WTC11 (cell line): ENCODE results near the gene CEMIP.

ENCODE experiments used
- ATF3 ChIP-seq: sonication (generic); formaldehyde crosslinking; conservative IDR thresholded peaks from 2 replicates; pipeline ENCODE4 v1.8.1; 2022; ENCODE audit warnings: mild to moderate bottlenecking, missing genetic modification reagents
- CTCF ChIP-seq: fragments of 200-600 bp; IDR thresholded peaks from 2 replicates; pipeline ENCODE4 v1.8.0; 2022; ENCODE audit warnings: antibody characterized with exemption
- ELF4 ChIP-seq: sonication (generic); formaldehyde crosslinking; IDR thresholded peaks from 2 replicates; pipeline ENCODE4 v1.8.1; 2022; ENCODE audit warnings: low read depth, mild to moderate bottlenecking, moderate library complexity, missing genetic modification reagents
- GABPB1 ChIP-seq: sonication (generic); formaldehyde crosslinking; IDR thresholded peaks from 2 replicates; pipeline ENCODE4 v1.8.1; 2023; ENCODE audit warnings: mild to moderate bottlenecking, missing genetic modification reagents
- JAZF1 ChIP-seq: fragments of 250-450 bp; sonication (Bioruptor Pico); IDR thresholded peaks from 2 replicates; pipeline ENCODE4 v1.9.0; 2021; ENCODE audit warnings: moderate library complexity, mild to moderate bottlenecking, inconsistent platforms
- KAT7 ChIP-seq: sonication (generic); formaldehyde crosslinking; IDR thresholded peaks from 2 replicates; pipeline ENCODE4 v1.8.1; 2023; ENCODE audit warnings: missing genetic modification reagents, mild to moderate bottlenecking, borderline replicate concordance
- MXD4 ChIP-seq: fragments of 250-450 bp; sonication (Bioruptor Pico); IDR thresholded peaks from 2 replicates; pipeline ENCODE4 v1.8.0; 2021; ENCODE audit warnings: mild to moderate bottlenecking, moderate library complexity, borderline replicate concordance
- NFYB ChIP-seq: sonication (generic); formaldehyde crosslinking; conservative IDR thresholded peaks from 2 replicates; pipeline ENCODE4 v1.8.0; 2022; ENCODE audit warnings: low read depth, missing genetic modification reagents
- NR1H2 ChIP-seq: sonication (generic); formaldehyde crosslinking; IDR thresholded peaks from 2 replicates; pipeline ENCODE4 v1.9.0; 2021; ENCODE audit warnings: mild to moderate bottlenecking, moderate library complexity, missing genetic modification reagents
- NR2C2 ChIP-seq: sonication (generic); formaldehyde crosslinking; IDR thresholded peaks from 2 replicates; pipeline ENCODE4 v1.8.0; 2022; ENCODE audit warnings: mild to moderate bottlenecking, missing genetic modification reagents

- TF ChIP-seq CTCF (no peak), GABPB1 (CRISPR knock-in tag) (no peak), NR1H2 (CRISPR knock-in tag) (no peak), NR2C2 (CRISPR knock-in tag) (no peak), JAZF1 (no peak), KAT7 (no peak), ELF4 (CRISPR knock-in tag) (no peak), NFYB (no peak), MXD4 (CRISPR knock-in tag) (no peak), ATF3 (no peak)
Measured at GRCh38 chr15:80871858-80872257, 92.7 kb downstream of the CEMIP start.
